ENCODE measurements around the gene WDTC1.

GRCh38 chr1:27330786-27331185, 96.4 kb downstream of the WDTC1 start:
- TF ChIP-seq EP300 (IDR thresholded peaks at IDR 0.05; ENCODE audit: low read length) (no peak), TAF1 (IDR thresholded peaks at IDR 0.05; ENCODE audit: control insufficient read depth, extremely low read depth, insufficient read depth, low read length, severe bottlenecking) (no peak)
- TF ChIP-seq, protein P1, sequence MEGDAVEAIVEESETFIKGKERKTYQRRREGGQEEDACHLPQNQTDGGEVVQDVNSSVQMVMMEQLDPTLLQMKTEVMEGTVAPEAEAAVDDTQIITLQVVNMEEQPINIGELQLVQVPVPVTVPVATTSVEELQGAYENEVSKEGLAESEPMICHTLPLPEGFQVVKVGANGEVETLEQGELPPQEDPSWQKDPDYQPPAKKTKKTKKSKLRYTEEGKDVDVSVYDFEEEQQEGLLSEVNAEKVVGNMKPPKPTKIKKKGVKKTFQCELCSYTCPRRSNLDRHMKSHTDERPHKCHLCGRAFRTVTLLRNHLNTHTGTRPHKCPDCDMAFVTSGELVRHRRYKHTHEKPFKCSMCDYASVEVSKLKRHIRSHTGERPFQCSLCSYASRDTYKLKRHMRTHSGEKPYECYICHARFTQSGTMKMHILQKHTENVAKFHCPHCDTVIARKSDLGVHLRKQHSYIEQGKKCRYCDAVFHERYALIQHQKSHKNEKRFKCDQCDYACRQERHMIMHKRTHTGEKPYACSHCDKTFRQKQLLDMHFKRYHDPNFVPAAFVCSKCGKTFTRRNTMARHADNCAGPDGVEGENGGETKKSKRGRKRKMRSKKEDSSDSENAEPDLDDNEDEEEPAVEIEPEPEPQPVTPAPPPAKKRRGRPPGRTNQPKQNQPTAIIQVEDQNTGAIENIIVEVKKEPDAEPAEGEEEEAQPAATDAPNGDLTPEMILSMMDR (IDR thresholded peaks at IDR 0.05 in 2 of 3, conservative IDR thresholded peaks at IDR 0.05 in 1 of 3; ENCODE audit: insufficient read depth in 2 of 3, low read depth in 1 of 3, low read length in 3 of 3), result no peak

Measured in K562 (cell line).